D721Med (cell line): ENCODE measurements around the gene BCKDK.

ENCODE experiments used
- DNase-seq: peaks from one replicate; pipeline ENCODE4 v3.0.0; 2011; ENCODE audit warnings: low spot score; ENCODE audit not compliant: insufficient read length
- FAIRE-seq: peaks from 2 replicates; lab custom pipeline; 2011; peaks lifted over from hg19 to GRCh38; lab: Jason Lieb, UNC
- TF ChIP-seq, protein P1 (sequence below): IDR thresholded peaks from 2 replicates; pipeline ENCODE4 v1.5.1; 2012; ENCODE audit warnings: mild to moderate bottlenecking, control low read depth; ENCODE audit not compliant: insufficient read depth; ENCODE audit errors: missing control alignments

The BCKDK gene

DNA sequence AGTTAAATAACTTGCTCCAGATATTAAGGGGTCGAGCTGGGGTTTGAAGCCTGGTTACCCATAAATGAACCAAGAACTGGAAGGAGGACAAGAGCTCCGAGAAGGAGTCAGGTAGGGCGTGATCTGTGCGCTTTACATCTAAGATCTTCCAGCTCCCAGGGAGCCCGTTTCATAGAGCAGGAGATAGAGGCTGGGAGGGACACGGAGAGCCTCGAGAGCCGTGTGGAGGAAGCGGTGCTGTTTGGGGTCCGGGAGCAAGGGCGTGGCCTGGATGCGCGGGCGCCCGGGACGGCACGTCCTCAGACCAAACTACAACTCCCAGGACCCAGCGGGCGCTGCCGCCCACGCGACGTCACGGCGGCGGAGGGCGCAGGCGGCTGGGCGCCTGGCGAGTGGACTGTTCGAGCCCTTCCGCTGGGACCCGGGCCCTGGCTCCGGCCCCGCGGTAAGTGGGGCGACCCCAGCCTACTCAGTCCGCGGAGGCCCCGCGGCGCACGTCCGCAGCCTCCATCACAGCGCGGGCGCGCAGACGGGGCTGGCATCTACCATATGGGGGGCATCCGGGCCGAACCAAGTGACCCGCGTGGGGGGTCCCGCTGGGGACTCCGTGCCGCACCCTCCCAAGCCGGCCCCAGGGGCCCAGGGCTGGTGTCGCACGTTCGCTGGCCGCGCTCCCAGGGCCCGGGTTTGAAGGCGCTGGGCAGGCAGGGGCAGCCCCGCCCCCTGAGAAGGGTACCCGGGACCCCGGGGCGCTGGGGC lies at the start of gene BCKDK:
BCKDK (plus strand) TSS at position 352 of the 759 bp plus-strand sequence. CDS start 838 bp downstream, outside the sequence.
- no peak for FAIRE-seq
- TF ChIP-seq, protein P1, sequence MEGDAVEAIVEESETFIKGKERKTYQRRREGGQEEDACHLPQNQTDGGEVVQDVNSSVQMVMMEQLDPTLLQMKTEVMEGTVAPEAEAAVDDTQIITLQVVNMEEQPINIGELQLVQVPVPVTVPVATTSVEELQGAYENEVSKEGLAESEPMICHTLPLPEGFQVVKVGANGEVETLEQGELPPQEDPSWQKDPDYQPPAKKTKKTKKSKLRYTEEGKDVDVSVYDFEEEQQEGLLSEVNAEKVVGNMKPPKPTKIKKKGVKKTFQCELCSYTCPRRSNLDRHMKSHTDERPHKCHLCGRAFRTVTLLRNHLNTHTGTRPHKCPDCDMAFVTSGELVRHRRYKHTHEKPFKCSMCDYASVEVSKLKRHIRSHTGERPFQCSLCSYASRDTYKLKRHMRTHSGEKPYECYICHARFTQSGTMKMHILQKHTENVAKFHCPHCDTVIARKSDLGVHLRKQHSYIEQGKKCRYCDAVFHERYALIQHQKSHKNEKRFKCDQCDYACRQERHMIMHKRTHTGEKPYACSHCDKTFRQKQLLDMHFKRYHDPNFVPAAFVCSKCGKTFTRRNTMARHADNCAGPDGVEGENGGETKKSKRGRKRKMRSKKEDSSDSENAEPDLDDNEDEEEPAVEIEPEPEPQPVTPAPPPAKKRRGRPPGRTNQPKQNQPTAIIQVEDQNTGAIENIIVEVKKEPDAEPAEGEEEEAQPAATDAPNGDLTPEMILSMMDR, result no peak
- DNase-seq, result peak; percentile 88

DNA sequence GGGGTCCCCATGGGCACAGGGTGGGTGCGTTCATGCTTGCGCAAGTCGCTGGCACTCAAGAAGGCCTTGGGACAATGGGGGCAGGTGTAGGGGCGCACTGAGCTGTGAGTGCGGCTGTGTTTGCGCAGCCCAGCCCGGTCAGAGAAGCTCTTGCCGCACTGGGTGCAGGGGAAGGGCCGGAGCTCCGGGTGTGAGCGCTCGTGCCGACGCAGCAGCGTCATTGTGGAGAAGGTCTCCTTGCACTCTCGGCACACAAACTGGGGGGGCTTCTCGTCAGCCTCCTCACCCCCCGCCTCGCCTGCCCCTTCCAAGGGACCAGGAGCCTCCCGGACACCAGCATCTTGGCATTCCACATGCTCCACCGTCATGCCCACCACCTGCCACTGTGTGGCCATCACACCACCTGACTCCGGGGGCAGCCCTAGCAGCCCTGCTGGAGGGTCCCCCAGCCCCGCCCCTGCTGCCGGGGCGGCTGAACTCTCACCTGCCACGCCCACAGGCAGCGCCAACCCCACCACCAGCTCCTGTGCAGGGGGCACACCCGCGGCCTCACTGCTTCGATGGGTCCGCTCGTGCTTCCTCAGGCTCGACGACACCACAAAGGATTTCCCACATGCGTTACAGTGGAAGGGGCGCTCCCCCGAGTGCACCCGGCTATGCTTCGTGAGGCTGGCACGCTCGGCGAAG lies 46.9 kb upstream of the BCKDK start:
- no peak for FAIRE-seq
- DNase-seq, result no peak
- TF ChIP-seq, protein P1, result no peak

DNA sequence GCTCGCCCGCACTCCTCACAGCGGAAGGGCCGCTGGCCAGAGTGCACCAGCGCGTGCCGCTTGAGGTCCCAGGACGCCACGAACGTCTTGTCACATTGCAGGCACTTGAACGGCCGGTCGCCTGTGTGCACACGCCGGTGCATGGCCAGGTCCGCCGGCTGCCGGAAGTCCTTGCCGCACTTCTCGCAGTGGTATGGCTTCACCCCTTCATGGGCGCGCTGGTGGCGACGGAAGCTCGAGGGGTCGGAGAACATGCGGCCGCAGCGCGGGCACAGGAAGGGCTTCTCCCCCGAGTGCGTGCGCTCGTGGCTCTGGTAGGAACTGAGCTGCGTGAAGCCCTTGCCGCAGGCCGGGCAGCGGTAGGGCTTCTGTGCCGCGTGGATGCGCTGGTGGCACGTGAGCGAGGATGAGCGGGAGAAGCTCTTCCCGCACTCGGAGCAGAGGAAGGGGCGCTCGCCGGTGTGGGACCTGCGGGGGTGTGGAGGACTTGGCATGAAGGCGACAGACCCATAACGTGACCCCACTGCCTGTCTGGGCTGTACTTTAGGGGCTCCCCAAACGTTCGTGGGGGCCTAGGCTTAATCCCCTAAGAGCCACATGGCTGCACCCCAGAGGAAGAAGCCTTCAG lies 46.3 kb upstream of the BCKDK start:
- TF ChIP-seq, protein P1, result no peak
- DNase-seq, result no peak
- FAIRE-seq, result no peak

DNA sequence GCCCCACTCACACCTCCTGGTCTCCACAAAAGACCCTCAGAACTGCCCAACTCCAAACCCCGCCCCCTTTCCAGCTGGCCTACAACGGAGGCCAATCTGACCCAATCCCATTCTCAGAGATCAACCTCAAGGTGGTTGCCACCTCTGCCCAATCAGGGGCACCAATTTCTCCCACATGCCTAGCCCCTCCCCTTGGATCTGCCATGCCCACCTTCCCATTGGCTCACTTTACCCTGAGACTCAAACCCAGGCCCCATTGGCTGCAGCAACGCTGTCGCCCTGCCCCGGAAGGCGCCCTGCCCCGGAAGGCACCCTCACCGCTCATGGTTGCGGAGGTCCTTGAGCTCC lies 44.7 kb upstream of the BCKDK start:
- no peak for FAIRE-seq
- TF ChIP-seq, protein P1, result no peak
- no peak for DNase-seq

DNA sequence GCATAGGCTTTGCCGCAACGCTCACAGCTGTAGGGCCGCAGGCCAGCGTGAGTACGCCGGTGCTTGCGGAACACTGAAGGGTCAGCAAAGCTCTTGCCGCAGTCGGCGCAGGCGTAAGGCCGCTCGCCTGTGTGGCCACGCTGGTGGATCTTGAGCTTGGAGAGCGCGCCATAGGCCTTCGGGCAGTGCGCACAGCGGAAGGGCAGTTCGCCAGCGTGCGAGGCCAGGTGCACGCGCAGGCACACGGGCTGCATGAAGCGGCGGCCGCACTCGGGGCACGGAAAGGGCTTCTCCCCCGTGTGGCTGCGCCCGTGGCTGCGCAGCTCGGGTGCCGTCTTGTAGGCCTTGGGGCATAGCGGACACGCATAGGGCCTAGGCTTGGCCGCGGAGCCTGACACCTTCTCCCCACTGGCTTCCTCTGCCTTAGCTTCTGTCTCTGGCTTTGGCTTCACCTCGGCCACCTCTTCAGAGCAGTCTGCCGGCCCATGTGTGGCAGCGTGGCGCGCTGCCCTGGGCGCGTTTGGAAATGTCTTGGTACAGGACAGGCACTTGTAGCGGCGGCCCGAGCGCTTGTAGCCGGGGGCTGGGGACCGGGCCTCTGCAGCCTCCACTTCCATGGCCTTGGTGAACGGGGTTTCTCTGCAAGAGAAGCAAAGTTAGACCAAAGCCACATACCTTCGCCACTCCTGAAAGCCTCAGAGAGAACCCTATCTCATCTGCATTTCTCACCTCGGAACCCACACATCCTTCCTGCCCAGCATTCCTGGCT lies 44.2 kb upstream of the BCKDK start:
- DNase-seq (no peak), FAIRE-seq (no peak)
- TF ChIP-seq, protein P1, result no peak

DNA sequence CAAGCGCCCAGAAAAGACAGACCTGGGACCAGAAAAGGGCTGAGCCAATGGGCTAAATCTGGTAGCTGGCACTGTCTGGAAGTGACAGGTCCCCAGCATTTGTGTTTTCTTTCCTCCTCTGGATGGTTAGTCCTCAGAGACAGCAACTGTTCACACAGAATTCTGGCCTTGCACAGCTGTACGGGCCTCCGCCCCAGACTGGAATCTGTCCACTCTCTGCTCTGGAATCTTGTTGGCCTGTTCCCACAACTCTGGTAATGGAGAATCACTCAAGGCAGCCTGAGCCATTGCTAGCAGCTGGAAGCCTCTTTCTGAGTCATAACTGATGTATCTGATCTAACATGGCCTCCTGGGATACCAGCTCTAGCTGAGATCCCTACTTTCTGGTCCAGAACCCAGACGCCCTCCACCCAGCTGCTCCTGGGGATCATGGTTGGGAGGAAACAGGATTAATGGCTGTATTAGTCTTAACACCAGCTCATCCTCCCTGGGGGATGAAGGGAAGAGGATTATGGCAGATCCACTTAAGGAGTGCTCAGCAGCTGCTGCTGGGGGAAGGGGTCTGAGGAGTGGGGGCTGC lies 43.2 kb upstream of the BCKDK start:
- peak; percentile 100 for DNase-seq
- peak; percentile 77 for FAIRE-seq
- TF ChIP-seq, protein P1, result no peak
